NK-92 treated with Interleukin-12 subunit alpha and Interleukin-12 subunit beta, amount 100 ng/mL, for 24 hours (cell line): Measurements from ENCODE around the gene EIF1.
"Not testable (repeated sequence)": the region's sequence is repeated elsewhere in the genome, so short reads cannot be mapped to it uniquely, and the experiment has no call there.

Experiments used
- DNase-seq: peaks from one replicate; lab custom pipeline; 2025; lab: John Stamatoyannopoulos, UW

Gene EIF1

DNA sequence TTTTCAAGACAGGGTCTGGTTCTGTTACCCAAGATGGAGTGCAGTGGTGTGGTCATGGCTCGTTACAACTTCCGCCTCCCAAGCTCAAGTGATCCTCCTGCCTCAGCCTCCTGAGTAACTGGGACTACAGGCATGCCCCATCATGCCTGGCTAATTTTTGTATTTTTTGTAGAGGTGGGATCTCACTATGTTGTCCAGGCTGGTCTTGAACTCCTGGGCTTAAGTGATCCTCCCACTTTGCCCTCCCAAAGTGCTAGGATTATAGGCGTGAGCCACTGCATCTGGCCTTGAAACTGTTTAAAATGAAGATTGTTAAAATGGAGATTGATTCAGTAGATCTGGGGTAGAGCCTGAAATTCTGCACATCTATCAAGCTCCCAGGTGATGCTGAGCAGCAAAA, 12.2 kb downstream of the EIF1 start:
- DNase-seq = not testable (repeated sequence)

DNA sequence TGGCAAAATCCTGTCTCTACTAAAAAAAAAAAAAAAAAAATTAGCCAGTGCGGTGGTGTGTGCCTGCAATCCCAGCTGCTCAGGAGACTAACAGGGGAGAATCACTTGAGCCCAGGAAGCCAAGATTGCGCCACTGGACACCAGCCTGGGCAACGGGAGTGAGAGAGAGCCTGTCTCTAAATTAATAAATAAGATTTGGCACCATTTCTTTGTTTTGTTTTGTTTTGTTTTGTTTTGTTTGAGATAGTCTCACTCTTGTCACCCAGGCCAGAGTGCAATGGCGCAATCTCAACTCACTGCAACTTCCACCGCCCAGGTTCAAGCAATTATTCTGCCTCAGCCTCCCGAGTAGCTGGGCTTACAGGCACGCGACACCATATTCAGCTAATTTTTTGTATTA, 14.0 kb downstream of the EIF1 start:
- no peak for DNase-seq

DNA sequence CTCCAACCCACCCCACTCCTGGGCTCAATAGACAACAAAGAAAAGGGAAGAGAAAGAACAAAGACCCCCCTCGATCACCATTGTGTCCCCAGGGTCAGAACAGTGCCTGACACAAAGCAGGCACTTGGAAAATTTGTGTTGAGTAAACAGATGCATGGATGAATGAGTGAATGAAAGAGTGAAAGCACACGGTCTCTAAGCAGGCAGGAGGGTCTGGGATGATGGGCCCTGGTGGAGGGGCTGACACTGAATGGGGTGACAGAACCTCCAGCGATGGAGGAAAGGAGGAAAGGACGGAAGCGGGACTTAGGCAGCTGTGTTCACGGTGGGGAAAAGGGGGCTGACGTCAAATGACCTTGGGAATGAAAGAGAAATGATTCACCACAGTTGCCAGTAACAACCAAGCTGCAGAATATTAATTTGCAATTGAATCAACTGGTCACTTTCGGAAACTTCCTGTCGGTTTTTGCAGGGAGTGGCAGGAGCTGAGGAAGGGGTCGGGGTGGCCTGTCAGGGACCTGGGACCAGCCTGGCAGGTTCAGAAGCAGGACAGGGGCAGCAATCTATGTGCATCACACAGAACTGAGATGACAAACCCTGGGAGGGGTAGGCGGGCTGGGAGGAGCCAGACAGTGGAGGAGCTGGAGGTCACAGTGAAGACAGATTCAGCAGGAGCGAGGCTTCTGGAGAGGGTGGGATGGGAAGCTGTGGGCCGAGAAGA, 16.7 kb downstream of the EIF1 start:
- DNase-seq = no peak

DNA sequence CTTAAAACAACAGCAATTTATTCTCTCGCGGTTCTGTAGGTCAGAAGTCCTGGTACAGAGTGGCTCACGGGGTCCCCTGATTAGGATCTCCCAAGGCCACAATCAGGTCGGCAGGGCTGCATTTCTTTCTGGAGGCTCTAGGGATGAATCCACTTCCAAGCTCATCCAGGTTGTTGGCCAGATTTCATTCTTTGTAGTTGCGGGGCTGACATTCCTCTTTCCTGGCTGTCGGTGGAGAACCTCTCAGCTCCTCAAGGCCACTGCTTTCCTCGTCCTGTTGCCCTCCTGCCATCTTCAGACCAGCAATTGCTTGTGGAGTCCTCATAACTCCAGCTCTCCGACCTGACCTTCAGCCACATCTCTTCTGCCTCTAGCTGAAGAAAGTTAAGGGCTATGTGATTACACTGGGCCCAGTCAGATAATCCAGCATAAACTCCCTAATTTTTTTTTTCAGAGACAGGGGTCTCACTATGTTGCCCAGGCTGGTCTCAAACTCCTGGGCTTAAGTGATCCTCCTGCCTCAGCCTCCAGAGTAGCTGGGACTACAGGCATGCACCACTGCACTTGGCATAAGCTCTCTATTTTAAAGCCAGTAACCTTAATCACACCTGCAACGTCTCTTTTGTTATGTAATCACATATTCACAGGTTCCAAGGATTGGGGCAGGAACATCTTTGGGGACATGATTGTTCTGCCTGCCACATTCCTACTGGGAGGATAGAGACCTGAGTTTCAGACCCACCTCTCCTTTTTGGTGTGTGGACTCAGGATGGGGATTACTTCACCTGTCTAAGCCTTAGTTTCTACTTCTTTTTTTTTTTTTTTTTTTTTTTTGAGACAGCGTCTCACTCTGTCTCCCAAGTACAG, 19.4 kb downstream of the EIF1 start:
- no peak for DNase-seq

DNA sequence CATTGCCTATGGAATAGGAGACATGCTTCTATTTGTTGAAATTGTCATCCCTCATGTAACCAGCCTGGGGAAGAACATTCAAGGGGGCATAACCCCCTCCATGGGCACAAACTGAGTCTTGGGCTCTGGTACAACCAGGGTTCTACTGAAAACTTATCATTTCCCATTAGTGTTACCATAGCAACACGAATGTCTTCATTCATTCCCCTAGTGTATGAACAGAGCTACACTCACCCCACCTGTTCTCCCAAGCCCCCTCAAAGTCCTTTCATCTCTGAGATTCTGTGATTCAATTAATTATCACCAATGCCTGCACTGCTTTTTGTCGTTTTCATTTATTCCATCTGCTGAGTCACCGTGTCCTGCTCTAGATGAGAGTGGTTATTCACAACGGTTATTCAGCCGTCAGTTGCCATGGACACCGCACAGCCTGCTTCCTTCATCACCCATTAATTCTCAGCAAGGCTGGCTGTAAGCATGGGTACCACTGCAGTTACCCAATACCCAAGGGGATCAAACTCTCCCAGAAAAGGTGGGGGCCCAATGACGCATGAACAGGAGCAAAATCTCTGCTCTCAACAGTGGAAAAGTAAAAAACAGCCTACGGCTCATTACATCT, 21.9 kb downstream of the EIF1 start:
- DNase-seq = no peak

DNA sequence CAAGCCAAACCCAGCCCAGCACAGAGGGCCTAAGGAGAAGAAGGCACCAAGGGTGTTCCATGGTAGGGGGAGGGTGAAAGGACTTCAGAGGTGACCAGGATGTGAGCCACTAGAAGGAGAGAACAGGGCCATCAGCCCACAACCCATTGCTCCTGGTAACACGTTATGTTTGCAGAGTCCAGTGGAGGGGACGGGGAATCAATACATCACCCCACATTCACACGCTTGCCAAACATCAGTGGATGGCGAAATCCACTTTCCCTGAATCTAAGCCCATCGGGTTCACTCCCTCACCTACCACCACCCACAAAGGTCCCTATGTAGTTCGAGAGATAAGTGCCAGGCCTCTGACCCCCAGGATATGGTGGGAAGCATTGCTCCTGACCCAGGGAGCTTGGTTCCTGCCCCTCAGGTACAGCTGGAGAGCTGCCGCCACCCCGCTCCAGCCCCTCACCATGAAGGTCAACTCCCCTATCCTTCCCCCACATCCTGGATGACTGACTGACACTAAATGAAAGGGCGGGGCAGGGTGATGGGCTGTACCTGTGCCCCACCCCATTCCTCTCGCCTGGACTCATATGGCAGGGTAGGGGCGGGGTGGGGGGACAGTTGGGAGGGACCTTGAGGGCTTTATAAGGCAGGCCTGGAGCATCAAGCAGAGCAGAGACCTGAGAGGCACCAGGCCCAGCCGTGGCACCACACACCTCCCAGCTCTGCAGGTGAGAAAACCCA, 23.1 kb downstream of the EIF1 start, which contains the start of gene GAST:
GAST (plus strand) TSS at position 663 of the 732 bp plus-strand sequence. CDS start 3,106 bp downstream, outside the sequence.
- DNase-seq = no peak

DNA sequence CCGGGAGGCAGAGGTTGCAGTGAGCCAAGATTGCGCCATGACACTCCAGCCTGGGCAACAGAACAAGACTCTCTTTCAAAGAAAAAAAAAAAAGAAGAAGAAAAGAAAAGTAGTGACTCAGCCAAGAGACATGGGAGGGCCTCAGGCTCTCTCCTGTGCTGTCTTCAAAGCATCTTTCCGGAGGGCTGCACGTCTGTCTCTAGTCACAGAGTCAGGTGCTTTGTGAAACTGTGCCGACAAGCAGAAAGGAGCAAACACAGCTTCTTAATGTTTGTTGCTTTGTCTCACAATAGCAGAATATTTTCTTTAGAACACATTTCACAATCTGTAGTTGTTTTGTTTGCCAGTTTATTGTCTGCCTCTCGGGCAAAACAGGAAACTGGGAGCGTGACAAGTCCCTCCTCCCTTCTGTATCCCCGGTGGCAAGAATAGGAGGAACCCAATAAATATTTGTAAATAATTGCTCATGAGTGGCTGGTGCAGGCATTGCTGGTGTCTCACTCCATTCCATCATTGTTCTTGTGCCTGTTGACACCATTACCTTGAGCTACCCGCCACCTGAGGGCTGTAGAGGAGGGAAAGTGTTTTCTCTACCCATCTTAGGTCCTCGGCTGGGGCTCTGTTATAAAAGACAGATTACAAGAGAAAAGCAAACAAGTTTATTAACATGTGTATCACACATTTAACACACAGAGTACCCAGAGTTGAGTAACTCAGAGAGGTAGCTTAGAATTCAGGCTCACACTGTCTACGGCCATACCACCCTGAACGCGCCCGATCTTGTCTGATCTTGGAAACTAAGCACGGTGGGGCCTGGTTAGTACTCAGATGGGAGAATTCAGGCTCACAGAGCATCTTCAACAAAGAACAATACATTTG, 29.0 kb downstream of the EIF1 start:
- no peak for DNase-seq

DNA sequence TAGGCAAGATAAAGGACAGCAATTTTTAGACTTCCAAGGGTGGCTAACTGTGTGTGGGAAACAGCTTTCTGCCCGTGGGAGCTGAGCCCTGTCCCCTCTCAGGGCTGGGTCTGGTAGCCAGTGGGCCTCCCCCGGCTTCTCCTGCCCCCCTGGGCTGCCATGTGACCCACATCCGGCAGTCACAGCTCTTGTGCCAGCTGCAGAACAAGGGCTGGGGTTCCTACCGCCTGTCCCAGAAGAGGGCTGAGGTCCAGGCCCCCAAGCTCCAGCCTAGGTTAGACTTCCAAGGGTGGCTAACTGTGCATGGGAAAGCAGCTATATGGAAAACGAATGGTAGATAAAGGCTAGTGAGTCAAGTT, 29.6 kb downstream of the EIF1 start:
- no peak for DNase-seq

DNA sequence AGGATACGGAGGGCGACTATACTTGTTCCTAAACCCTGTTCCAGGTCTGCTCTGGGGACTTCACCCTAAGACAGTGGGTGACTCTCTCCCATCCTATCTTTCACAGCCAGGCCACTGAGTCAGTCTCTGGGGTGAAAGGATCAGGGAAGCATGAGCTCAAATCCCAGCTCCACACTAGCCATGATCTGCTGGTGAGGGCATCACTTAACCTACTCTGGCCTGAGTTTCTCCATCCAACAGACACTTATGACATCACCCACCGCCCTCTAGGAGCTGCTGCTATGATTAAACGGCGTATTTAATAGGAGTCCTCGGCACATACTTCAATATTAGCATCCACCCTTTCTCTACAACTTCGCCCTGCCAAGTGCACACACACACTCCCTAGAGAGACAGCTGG, 33.5 kb downstream of the EIF1 start:
- no peak for DNase-seq

DNA sequence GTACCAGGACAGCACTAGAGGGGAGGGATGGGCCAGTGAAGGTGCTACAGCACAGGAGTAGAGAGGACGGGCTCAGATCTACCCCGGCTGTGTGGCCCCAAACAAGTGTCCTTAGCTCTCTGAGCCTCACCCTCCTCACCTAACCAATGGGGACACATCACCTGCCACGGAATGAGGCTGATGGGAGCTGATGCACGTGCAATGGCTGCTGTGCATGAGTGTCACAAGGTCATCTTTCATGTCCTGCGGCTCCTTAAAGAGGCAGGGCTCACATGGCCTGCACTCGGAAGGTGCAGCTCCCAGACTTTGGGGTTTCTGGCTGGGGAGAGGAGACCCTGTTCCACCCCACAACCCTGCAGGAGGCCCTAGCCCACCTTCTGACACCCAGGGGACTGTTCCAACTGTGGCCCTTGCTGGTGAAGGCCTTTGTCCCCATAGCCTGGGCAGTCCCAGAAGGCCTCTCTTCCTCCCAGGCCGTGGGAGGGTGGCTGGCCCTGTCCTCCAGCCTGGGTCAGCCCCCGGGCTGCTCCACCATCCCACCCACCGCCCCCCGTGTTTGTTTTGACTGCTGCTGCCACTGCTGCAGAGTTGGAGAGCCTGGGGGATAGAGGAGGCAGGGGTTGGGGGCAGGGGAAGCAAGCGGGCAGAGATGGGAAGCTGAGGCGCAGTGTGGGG, 35.3 kb downstream of the EIF1 start:
- DNase-seq = no peak

DNA sequence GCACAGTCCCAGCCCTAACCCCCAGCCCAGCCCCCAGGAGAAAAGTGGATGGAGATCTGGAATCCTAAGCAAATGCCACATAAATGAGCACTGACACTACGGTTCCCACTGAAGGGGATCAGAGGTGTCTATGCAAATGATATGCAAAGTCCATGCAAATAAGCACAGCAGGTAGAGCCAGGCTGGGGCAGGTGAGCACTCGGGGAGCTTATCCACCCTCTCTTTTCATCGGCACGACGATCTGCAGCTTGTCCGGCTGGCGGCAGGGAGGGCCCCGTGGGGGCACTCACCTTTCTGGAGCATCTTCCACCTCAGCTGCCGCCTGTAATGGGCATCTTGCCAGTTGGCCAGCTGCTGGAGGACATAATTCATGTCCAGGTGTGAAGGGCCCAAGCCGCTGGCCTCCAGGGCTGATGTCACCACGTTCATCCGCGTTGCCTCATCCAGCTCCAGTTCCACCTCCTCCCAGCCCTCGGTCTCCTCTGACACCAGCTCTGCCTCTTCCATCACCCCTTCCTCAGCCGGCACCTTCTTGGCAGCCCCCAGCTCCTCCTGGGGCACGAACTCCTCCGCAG, 35.9 kb downstream of the EIF1 start:
- DNase-seq = no peak

DNA sequence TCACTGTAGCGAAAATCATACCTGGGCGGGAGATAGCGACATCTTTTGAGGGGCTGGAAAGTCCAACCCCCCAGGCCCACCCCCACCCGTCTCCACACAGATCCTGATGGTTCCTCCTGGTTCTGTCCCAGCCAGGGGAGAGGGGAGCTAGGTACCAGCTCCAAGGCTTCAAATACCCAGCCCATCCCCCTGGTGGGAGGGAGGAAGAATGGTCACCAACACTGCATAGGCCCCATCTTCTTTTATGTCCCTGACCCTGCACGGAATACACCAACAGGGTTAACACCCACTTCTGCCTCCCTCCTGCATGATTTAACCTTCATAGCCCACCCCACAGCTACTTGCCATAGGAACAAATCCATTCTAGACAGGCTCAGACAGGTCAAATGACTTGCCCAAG, 36.4 kb downstream of the EIF1 start:
- no peak for DNase-seq

DNA sequence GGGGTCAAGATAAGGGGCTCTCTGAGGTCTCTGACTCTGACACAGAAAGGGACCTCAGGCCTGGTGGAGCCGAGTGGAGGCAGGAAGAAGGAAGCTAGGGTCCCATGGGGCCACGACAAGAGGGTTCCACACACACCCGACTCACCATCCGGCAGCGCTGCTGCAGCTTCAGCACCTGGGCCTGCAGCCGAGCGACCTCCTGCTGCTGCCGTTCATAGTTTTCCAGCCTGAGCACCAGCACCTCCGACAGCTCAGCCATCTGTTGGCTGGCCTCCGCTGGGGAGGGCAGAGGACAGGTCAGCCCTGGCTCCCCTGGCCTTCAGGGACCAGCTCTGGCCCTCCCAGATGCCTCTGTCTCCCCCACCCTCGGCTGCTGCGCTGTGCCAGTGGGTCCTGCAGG, 39.4 kb downstream of the EIF1 start:
- DNase-seq = no peak

DNA sequence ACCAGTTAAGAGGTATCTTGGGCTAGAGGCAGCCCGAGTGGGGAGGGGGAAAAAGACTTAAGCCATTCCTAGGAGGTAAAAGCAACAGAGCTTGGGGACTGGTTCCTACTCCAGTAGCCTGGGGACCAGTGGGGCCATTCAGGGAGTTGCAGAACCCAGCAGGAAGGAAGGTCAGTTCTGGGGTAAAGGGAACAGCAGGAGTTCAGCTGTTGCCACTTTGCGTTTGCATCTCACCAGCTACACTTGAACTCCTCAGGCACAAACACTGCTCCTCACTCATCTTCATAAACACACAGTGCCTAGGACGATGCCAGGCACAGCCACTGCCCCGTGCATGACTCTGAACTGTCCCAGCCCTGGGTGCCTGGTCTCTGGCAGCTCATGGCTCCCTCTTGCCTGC, 41.8 kb downstream of the EIF1 start:
- no peak for DNase-seq

DNA sequence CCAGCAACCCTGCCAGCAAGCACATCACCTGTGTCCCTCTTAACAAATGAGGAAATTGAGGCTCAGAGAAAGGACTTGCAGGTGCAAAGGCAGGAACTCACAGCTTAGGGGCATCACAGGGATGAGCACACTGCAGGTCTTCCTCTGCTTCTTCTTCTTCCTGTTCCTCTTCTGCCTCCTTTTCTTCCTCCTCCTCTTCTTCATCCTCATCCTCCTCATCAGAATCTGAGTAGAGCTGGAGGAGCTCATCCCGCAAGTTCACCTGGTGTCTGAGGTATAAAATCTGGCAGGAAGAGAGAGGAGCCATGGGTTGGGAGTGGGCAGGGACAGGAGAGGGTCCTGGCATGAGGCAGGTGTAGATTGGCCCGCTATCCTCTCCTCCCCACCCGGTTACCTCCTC, 43.2 kb downstream of the EIF1 start:
- no peak for DNase-seq

DNA sequence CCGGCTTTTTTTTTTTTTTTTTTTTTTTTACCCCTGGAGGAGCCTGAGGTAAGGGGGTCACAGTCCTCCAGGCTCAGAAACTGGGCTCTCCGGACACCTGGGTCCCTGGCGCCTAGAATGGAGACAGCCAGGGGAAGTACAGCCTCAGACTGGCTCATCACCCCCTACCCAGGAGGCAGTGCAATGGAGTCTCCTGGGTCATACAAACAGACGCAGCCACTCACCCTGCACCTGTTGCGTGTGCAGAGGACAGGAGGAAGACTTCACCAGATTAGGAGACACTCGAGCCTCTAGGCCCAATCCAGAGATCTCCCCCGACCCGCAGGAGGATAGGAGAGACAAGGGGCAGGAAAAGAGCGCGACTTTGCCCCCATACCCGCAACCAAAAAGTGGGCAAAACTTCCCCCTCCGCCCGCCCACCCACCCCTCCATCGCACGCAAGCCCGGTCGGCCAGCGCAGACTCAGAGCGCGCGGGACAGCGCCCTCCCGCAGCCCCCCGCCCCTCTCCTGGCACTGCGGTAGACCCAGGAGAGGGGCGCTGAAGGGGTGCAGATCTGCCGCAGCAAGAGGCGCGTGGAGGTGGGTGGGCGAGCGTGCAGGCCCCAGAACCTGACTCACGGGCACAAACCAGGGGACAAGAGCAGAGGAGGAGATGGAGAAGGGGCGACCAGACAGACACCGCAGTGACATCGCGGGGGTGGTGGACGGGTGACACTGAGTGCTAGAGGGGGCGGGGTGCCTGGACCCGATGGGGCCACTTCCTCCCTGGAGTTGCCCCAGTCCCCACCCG, 44.9 kb downstream of the EIF1 start:
- no peak for DNase-seq

DNA sequence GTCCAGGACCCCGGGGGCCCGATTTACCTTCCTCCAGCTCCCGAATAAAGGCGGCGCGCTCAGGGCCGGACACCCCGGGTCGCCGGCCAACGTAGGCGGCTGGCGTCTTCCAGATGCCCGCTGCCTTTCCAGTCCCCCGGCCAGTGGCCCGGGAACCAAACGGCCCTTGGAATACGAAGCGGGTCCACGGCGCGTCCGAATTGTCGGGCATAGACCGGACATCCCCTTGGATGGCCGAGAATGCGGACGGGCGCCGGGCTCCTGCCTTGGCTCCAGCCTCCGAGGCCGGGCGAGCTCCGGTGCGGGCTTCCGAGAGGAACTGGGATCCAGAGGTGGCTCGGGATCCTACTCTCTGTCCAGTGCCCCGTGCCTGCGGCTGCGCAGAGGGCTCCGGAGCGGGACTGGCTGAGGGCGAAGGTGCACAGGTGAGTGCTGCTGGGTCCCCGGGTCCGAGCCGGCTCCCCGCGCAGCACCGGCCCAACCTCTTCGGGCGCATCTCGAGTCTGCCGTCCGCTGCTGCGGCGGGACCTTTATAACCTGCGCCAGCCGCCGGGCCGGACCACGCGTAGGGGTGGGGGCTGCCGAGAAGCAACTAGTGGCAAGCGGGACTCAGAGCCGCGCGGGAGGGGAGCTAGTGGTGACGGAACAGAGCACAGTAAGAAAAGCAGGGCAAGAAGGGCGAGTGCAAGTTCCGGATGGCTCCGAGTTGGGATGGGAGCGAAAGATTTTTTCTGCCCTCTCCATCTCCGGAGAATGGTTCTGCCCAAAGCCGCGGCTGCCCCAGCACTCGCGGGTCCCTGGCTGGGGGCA, 45.7 kb downstream of the EIF1 start, which contains the start of gene HAP1:
HAP1 (minus strand) TSS at position 505 of the 810 bp plus-strand sequence; CDS start at position 496, 9 bp downstream.
- no peak for DNase-seq

DNA sequence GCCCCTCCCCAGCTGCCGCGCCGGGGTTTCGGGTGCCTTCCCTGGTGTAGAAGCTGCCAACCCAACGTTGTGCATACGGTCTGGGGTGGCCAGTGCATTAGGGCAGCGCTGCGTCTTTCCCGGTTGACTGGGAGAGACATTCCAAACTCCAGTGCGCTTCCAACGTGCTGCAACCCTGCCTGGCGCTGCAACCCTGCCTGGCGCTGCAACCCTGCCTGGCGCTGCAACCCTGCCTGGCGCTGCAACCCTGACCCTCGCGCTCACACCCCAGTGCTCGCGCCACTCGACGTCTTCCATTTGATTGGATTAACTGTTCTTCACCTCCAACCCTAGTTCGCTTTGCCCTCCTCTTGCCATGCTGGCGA, 46.2 kb downstream of the EIF1 start:
- no peak for DNase-seq

DNA sequence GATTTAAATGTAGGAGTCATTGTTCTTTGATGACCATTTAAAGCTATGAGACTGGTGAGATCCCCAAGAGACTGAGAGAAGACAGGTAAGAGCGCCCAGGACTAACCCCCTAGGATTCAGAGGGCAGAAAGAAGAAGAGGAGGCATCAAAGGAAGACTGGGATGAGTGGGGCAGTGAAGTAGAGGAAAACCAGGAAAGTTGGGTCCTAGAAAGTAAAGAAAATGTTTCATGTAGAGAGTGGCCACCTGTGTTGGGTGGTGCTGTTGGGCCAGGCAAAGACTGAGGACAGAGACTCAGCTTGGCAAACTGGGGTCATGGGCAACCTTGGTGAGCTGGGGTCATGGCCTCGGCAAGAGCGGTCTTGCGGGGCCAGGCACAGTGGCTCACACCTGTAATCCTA, 47.1 kb downstream of the EIF1 start:
- DNase-seq = no peak
